Upper lobe of left lung (tissue), 6 donors: Measurements from ENCODE around the gene RASD2. TPM values are rescaled to one million over a fixed set of nuclear protein-coding genes. Genes with fewer than 3 reads are reported as not detected.

Source experiments
- ATAC-seq, 2 donors: fragments of 200-7000 bp; cut with Tn5 transposase; one replicate each; pipeline ENCODE4 v1.9.1; 2022; ENCODE audit warnings: mild to moderate bottlenecking in 2 of 2, moderate library complexity in 2 of 2; ENCODE audit not compliant: low FRiP score in 2 of 2
- DNase-seq, 2 donors: peaks; one replicate each; pipeline ENCODE4 v3.0.0-alpha.2; 2019 to 2020
- H3K27ac ChIP-seq, 4 donors: fragments of 200-600 bp; sonication (generic); one replicate each; pipeline ENCODE4 v1.5.1; 2016 to 2019
- H3K27me3 ChIP-seq, 4 donors: fragments of 200-600 bp; sonication (generic); one replicate each; pipeline ENCODE4 v1.5.1; 2017 to 2019
- H3K36me3 ChIP-seq, 4 donors: fragments of 200-600 bp; sonication (generic); one replicate each; pipeline ENCODE4 v1.5.1; 2016 to 2019
- H3K4me1 ChIP-seq, 4 donors: fragments of 200-600 bp; sonication (generic); one replicate each; pipeline ENCODE4 v1.5.1; 2018 to 2019
- H3K4me3 ChIP-seq, 4 donors: fragments of 200-600 bp; sonication (generic); one replicate each; pipeline ENCODE4 v1.5.1; 2017 to 2019; ENCODE audit warnings: mild to moderate bottlenecking in 2 of 4, moderate library complexity in 1 of 4
- H3K9me3 ChIP-seq, 4 donors: fragments of 200-600 bp; sonication (generic); one replicate each; pipeline ENCODE4 v1.5.1; 2018 to 2019
- CTCF ChIP-seq, 6 experiments: fragments of 450-650 bp in 4 of 6; fragments of 200-600 bp in 2 of 6; sonication (generic) in 2 of 6; IDR thresholded peaks; one replicate each; pipeline ENCODE4 v1.5.1; 2016 to 2019; ENCODE audit warnings: antibody characterized with exemption in 6 of 6
- EP300 ChIP-seq, 4 donors: sonication (generic); formaldehyde crosslinking; IDR thresholded peaks; one replicate each; pipeline ENCODE4 v1.5.1; 2017; ENCODE audit warnings: antibody characterized with exemption in 4 of 4, control low read depth in 2 of 4
- POLR2A ChIP-seq, 4 donors: fragments of 450-650 bp; IDR thresholded peaks; one replicate each; pipeline ENCODE4 v1.5.1; 2016 to 2017; ENCODE audit warnings: antibody characterized with exemption in 4 of 4, mild to moderate bottlenecking in 2 of 4
- POLR2AphosphoS5 ChIP-seq, 2 donors: sonication (generic); formaldehyde crosslinking; IDR thresholded peaks; one replicate each; pipeline ENCODE4 v1.5.1; 2017; ENCODE audit warnings: antibody characterized with exemption in 2 of 2
- WGBS, 2 donors: methylation state at CpG; one replicate each; pipeline ENCODE4 v1.1.5; 2017 to 2018; 5-methylcytosine and 5-hydroxymethylcytosine counted together
- total RNA-seq, 6 donors: library from RNA; depleted of rRNA in 4 of 6; stranded (reverse); fragments of >200 nt in 4 of 6; gene quantifications; one replicate each; pipeline versions ENCODE4 v1.1.0 to v1.2.1, GENCODE V29; 2016 to 2021
- donor health status: DM: no; HTN: no; CAD: no; lungs with moderate emphysema.
- donor health status: DM: no; HTN: yes; CAD: no; lungs with severe emphysema.

RASD2 gene
- total RNA-seq, 6 donors from 2014 or later: 0.49 to 4.2 (median 1.7) TPM

DNA sequence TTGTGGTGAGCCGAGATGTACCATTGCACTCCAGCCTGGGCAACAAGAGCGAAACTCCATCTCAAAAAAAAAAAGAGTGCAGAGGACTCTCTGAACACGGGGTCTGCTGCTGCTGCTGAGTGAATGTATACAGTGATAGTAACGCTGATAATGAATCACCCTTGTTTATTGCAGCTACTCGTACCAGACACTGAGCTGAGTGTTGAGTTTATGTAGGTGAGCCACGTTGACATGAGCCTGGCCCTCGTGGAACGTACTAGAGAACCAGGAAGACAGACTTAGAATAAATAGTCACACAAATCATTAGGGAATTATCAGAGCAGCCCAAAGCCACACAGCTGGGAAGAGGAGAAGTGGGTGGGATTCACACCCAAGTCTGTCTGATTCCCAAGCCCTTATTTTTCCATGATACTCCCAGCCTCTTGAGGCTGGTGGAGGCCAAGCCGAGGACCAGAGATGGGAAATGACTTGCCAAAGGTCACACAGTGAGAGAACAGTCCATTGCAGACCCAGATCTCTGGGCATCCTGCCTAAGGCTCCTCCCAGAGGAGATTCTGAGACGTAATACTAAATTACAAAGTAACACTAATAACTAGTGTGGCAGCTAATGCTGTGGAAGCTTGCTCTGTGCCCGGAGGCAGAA, 41.7 kb downstream of the RASD2 start:
- ATAC-seq (no peak), DNase-seq (no peak)
- 70 to 79% methylated on average over 11 of the region's 11 CpGs for WGBS, 2 donors
- H3K4me3 ChIP-seq: no peak overlapping the region
- H3K36me3 ChIP-seq: no peaks in the 10 kb centered on the region
- H3K27ac ChIP-seq: no peak overlapping the region
- H3K27me3 ChIP-seq: no peaks in the 10 kb centered on the region
- TF ChIP-seq POLR2AphosphoS5 (IDR thresholded peaks at IDR 0.05) (no peak), EP300 (IDR thresholded peaks at IDR 0.05) (no peak), POLR2A (IDR thresholded peaks at IDR 0.05) (no peak), CTCF (IDR thresholded peaks at IDR 0.05) (no peak)
- H3K9me3 ChIP-seq: no peaks in the 10 kb centered on the region
- H3K4me1 ChIP-seq: peaks cover 0 to 1% (median under 1%) of the 10 kb centered on the region in 4 donors

DNA sequence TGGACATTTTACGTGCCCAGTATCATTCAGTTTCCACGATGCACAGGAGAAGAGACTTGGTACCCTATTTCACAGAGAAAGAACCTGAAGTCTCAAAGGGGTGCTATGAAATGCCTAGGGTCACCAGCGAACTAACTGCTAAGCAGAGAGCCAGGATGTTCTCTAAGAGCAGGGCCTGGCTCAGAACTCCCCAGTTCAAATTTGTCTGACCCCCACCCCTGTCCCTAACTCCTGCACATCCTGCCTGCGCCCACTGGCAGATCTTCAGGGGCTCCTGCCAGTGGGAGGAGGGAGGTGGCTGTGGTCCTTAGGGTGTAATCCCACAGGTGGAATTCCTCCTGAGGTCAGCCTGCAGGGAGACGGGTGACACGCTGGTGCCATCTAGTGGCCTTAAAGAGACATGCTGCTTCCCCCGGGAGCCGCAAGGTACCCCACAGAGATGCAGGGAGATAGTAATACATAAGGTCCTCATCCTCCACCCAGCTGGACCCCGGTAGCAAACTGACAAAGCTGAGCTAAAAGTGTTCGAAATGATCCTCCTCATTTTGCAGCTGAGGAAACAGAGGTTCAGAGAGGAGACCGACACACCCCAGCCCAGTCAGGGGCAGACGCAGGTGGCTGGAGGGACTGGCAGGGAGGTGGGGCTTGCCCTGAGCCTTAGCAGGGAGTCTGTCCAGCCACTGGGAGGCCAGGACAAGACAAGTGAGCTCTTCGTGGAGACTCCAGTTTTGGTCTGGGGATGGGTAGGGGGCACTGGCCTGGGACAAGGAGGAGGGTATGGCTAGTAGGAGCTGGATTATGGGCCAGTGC, 42.4 kb downstream of the RASD2 start:
- H3K4me1 ChIP-seq: peaks cover 0 to 9% (median 8%) of the 10 kb centered on the region in 4 donors
- no peak overlapping the region for H3K4me3 ChIP-seq
- H3K9me3 ChIP-seq: no peaks in the 10 kb centered on the region
- no peaks in the 10 kb centered on the region for H3K27me3 ChIP-seq
- no peaks in the 10 kb centered on the region for H3K36me3 ChIP-seq
- 30 to 46% methylated on average over 9 to 13 of the region's 13 CpGs for WGBS, 2 donors
- ATAC-seq: peak in 1 of 2 donors; percentile 79
- TF ChIP-seq POLR2A (IDR thresholded peaks at IDR 0.05): no peak
- TF ChIP-seq CTCF (IDR thresholded peaks at IDR 0.05): peak; percentile 87 to 91 (median 88)
- no peak for TF ChIP-seq POLR2AphosphoS5 (IDR thresholded peaks at IDR 0.05)
- H3K27ac ChIP-seq: no peak overlapping the region
- DNase-seq: peak in 1 of 2 donors; percentile 69

DNA sequence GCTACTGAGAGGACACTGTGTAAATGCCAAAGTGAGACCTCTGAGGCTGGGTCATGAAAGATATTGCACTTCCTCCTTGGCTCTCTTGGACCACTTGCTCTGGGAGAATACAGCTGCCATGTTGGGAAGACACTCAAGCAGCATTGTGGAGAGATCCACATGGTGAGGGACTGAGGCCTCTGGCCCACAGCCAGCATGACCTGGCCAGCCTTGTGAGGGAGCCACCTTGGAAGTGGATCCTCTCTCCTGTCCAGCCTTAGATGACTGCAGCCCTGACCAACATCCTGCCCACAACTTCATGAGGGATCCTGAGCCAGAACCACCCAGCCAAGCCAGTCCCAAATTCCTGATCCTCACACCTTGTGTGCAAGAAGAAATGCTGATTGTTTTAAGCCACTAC, 46.1 kb downstream of the RASD2 start:
- Histone ChIP-seq H3K4me1 (peaks cover 0 to 23% (median 15%) of the 10 kb centered on the region in 4 donors), H3K4me3 (no peak overlapping the region), H3K9me3 (no peaks in the 10 kb centered on the region), H3K36me3 (no peaks in the 10 kb centered on the region), H3K27me3 (no peaks in the 10 kb centered on the region), H3K27ac (no peak overlapping the region)
- TF ChIP-seq POLR2A (IDR thresholded peaks at IDR 0.05) (no peak), CTCF (IDR thresholded peaks at IDR 0.05) (no peak), EP300 (IDR thresholded peaks at IDR 0.05) (no peak), POLR2AphosphoS5 (IDR thresholded peaks at IDR 0.05) (no peak)
- ATAC-seq (no peak), DNase-seq (no peak)

DNA sequence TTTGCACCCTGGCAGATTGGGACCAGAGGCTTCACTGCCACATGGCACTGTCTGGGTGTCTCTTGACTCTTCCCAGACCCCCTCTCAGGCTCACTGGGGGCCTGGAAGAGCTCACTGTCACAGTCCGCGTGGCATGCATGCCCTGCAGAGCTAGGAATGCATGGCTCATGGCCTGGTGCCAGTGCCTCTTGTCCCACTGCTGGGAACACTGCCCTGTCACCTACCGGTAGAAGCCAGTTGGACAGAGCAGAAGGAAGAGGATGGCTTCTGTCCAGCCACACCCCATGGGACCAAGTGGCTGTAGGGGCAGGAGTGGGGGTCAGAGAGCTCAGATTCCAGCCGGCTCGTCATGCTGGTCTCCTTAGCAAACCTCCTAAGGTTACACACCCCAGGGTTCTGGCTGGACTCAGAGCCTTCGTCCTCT, 46.8 kb downstream of the RASD2 start:
- H3K27ac ChIP-seq: no peak overlapping the region
- no peaks in the 10 kb centered on the region for H3K9me3 ChIP-seq
- H3K4me3 ChIP-seq: no peak overlapping the region
- H3K27me3 ChIP-seq: no peaks in the 10 kb centered on the region
- peak; percentile 21 to 33 for TF ChIP-seq POLR2AphosphoS5 (IDR thresholded peaks at IDR 0.05)
- TF ChIP-seq EP300 (IDR thresholded peaks at IDR 0.05): no peak
- peak in 2 of 6 experiments; percentile 7 to 36 for TF ChIP-seq CTCF (IDR thresholded peaks at IDR 0.05)
- TF ChIP-seq POLR2A (IDR thresholded peaks at IDR 0.05): no peak
- 33 to 50% methylated on average over 5 to 6 of the region's 6 CpGs for WGBS, 2 donors
- ATAC-seq: peak in 1 of 2 donors; percentile 47
- H3K36me3 ChIP-seq: no peaks in the 10 kb centered on the region
- peaks cover 0 to 26% (median 15%) of the 10 kb centered on the region in 4 donors for H3K4me1 ChIP-seq
- DNase-seq: peak in 1 of 2 donors; percentile 84
